ENCODE measurements around the gene ROR2.
"Not testable (repeated sequence)": the region's sequence is repeated elsewhere in the genome, so short reads cannot be mapped to it uniquely, and the experiment has no call there.

Gene ROR2

GRCh38 chr9:91659529-91660495 is 290.2 kb downstream of the ROR2 start:
- peaks cover 51% of the 10 kb centered on the region for H3K27me3 Mint-ChIP-seq
- no peak overlapping the region for H3K4me3 Mint-ChIP-seq
- ATAC-seq, result no peak
- H3K27ac Mint-ChIP-seq, result no peak overlapping the region
- no peaks in the 10 kb centered on the region for H3K36me3 Mint-ChIP-seq
- no peaks in the 10 kb centered on the region for H3K9me3 Mint-ChIP-seq
- peaks cover 7% of the 10 kb centered on the region for H3K4me1 Mint-ChIP-seq

GRCh38 chr9:91658513-91659105 is 291.4 kb downstream of the ROR2 start:
- H3K27me3 Mint-ChIP-seq, result peaks cover 52% of the 10 kb centered on the region
- H3K4me1 Mint-ChIP-seq, result peaks cover 7% of the 10 kb centered on the region
- ATAC-seq, result peak; percentile 65
- H3K9me3 Mint-ChIP-seq, result no peaks in the 10 kb centered on the region
- no peak overlapping the region for H3K4me3 Mint-ChIP-seq
- H3K27ac Mint-ChIP-seq, result peak overlapping the region; percentile 62
- H3K36me3 Mint-ChIP-seq, result no peaks in the 10 kb centered on the region

GRCh38 chr9:91657501-91657900 is 292.5 kb downstream of the ROR2 start:
- Mint-ChIP-seq H3K9me3 (no peaks in the 10 kb centered on the region), H3K4me1 (peaks cover 7% of the 10 kb centered on the region), H3K27ac (no peak overlapping the region), H3K36me3 (no peaks in the 10 kb centered on the region), H3K27me3 (peaks cover 43% of the 10 kb centered on the region), H3K4me3 (no peak overlapping the region)
- no peak for ATAC-seq

- Mint-ChIP-seq H3K27me3 (peaks cover 43% of the 10 kb centered on the region), H3K9me3 (no peaks in the 10 kb centered on the region), H3K36me3 (no peaks in the 10 kb centered on the region), H3K27ac (no peak overlapping the region), H3K4me3 (no peak overlapping the region), H3K4me1 (peaks cover 7% of the 10 kb centered on the region)
- ATAC-seq, result no peak
Measured at GRCh38 chr9:91655658-91656057, 294.4 kb downstream of the ROR2 start.

- Mint-ChIP-seq H3K9me3 (no peaks in the 10 kb centered on the region), H3K4me3 (no peak overlapping the region), H3K27me3 (peaks cover 43% of the 10 kb centered on the region), H3K4me1 (peaks cover 7% of the 10 kb centered on the region), H3K36me3 (no peaks in the 10 kb centered on the region), H3K27ac (no peak overlapping the region)
- no peak for ATAC-seq
Measured at GRCh38 chr9:91655215-91655614, 294.8 kb downstream of the ROR2 start.

GRCh38 chr9:91654527-91654926 is 295.5 kb downstream of the ROR2 start:
- H3K36me3 Mint-ChIP-seq, result no peaks in the 10 kb centered on the region
- peaks cover 7% of the 10 kb centered on the region for H3K4me1 Mint-ChIP-seq
- H3K4me3 Mint-ChIP-seq, result no peak overlapping the region
- H3K9me3 Mint-ChIP-seq, result no peaks in the 10 kb centered on the region
- no peak overlapping the region for H3K27ac Mint-ChIP-seq
- peaks cover 43% of the 10 kb centered on the region for H3K27me3 Mint-ChIP-seq
- no peak for ATAC-seq

GRCh38 chr9:91647371-91647770 is 302.7 kb downstream of the ROR2 start:
- peak; percentile 62 for ATAC-seq
- peaks cover 26% of the 10 kb centered on the region for H3K4me1 Mint-ChIP-seq
- peaks cover 35% of the 10 kb centered on the region for H3K27me3 Mint-ChIP-seq

GRCh38 chr9:91646702-91647101 is 303.3 kb downstream of the ROR2 start:
- Mint-ChIP-seq H3K9me3 (no peaks in the 10 kb centered on the region), H3K27me3 (peaks cover 35% of the 10 kb centered on the region)
- no peak for ATAC-seq

More at GRCh38 chr9:91647371-91647770, 302.7 kb downstream of the ROR2 start:
- H3K27ac Mint-ChIP-seq, result no peak overlapping the region
- no peaks in the 10 kb centered on the region for H3K9me3 Mint-ChIP-seq
- no peaks in the 10 kb centered on the region for H3K36me3 Mint-ChIP-seq
- H3K4me3 Mint-ChIP-seq, result no peak overlapping the region

GRCh38 chr9:91644433-91644832 is 305.6 kb downstream of the ROR2 start:
- peaks cover 5% of the 10 kb centered on the region for H3K36me3 Mint-ChIP-seq
- peaks cover 42% of the 10 kb centered on the region for H3K27me3 Mint-ChIP-seq
- H3K4me3 Mint-ChIP-seq, result no peak overlapping the region
- peaks cover 4% of the 10 kb centered on the region for H3K9me3 Mint-ChIP-seq
- no peak for ATAC-seq
- H3K4me1 Mint-ChIP-seq, result peaks cover 26% of the 10 kb centered on the region
- no peak overlapping the region for H3K27ac Mint-ChIP-seq

More at GRCh38 chr9:91646702-91647101, 303.3 kb downstream of the ROR2 start:
- H3K4me3 Mint-ChIP-seq, result no peak overlapping the region
- H3K36me3 Mint-ChIP-seq, result no peaks in the 10 kb centered on the region
- peaks cover 26% of the 10 kb centered on the region for H3K4me1 Mint-ChIP-seq
- H3K27ac Mint-ChIP-seq, result no peak overlapping the region

- no peak overlapping the region for H3K4me3 Mint-ChIP-seq
- H3K27ac Mint-ChIP-seq, result no peak overlapping the region
- H3K4me1 Mint-ChIP-seq, result peaks cover 26% of the 10 kb centered on the region
- H3K9me3 Mint-ChIP-seq, result peaks cover 4% of the 10 kb centered on the region
- H3K27me3 Mint-ChIP-seq, result peaks cover 37% of the 10 kb centered on the region
- no peak for ATAC-seq
- H3K36me3 Mint-ChIP-seq, result peaks cover 5% of the 10 kb centered on the region
Measured at GRCh38 chr9:91643481-91644077, 306.4 kb downstream of the ROR2 start.

- Mint-ChIP-seq H3K27me3 (peaks cover 40% of the 10 kb centered on the region), H3K4me3 (no peak overlapping the region), H3K36me3 (peaks cover 5% of the 10 kb centered on the region), H3K27ac (no peak overlapping the region), H3K9me3 (peaks cover 4% of the 10 kb centered on the region), H3K4me1 (peaks cover 26% of the 10 kb centered on the region)
- no peak for ATAC-seq
Measured at GRCh38 chr9:91642771-91643170, 307.3 kb downstream of the ROR2 start.

GRCh38 chr9:91640428-91640827 is 309.6 kb downstream of the ROR2 start:
- Mint-ChIP-seq H3K4me3 (no peak overlapping the region), H3K27me3 (peaks cover 31% of the 10 kb centered on the region), H3K4me1 (peaks cover 17% of the 10 kb centered on the region), H3K27ac (no peak overlapping the region), H3K36me3 (peaks cover 5% of the 10 kb centered on the region), H3K9me3 (peaks cover 4% of the 10 kb centered on the region)
- no peak for ATAC-seq

GRCh38 chr9:91639054-91639453 is 311.0 kb downstream of the ROR2 start:
- Mint-ChIP-seq H3K9me3 (peaks cover 8% of the 10 kb centered on the region), H3K27me3 (peaks cover 32% of the 10 kb centered on the region), H3K27ac (no peak overlapping the region), H3K4me1 (peaks cover 16% of the 10 kb centered on the region), H3K4me3 (no peak overlapping the region), H3K36me3 (peaks cover 5% of the 10 kb centered on the region)
- no peak for ATAC-seq

GRCh38 chr9:91634832-91635231 is 315.2 kb downstream of the ROR2 start:
- H3K27me3 Mint-ChIP-seq, result peaks cover 67% of the 10 kb centered on the region
- H3K36me3 Mint-ChIP-seq, H3K4me3 Mint-ChIP-seq, H3K4me1 Mint-ChIP-seq, H3K9me3 Mint-ChIP-seq, H3K27ac Mint-ChIP-seq, ATAC-seq: not testable (repeated sequence)

- ATAC-seq, result no peak
- Mint-ChIP-seq H3K9me3 (peaks cover 13% of the 10 kb centered on the region), H3K4me3 (no peak overlapping the region), H3K36me3 (no peaks in the 10 kb centered on the region), H3K4me1 (no peaks in the 10 kb centered on the region), H3K27ac (no peak overlapping the region), H3K27me3 (peaks cover 74% of the 10 kb centered on the region)
Measured at GRCh38 chr9:91629718-91630117, 320.3 kb downstream of the ROR2 start.

Data from stimulated activated memory B cell treated with anti-CD40 and anti-IgM and Interleukin-4, amounts not matched to agents 10 μg/mL and 1 μg/mL and 100 μg/mL, for 72 hours (primary cell).